ENCODE results near the gene IRF8.

The IRF8 gene

DNA sequence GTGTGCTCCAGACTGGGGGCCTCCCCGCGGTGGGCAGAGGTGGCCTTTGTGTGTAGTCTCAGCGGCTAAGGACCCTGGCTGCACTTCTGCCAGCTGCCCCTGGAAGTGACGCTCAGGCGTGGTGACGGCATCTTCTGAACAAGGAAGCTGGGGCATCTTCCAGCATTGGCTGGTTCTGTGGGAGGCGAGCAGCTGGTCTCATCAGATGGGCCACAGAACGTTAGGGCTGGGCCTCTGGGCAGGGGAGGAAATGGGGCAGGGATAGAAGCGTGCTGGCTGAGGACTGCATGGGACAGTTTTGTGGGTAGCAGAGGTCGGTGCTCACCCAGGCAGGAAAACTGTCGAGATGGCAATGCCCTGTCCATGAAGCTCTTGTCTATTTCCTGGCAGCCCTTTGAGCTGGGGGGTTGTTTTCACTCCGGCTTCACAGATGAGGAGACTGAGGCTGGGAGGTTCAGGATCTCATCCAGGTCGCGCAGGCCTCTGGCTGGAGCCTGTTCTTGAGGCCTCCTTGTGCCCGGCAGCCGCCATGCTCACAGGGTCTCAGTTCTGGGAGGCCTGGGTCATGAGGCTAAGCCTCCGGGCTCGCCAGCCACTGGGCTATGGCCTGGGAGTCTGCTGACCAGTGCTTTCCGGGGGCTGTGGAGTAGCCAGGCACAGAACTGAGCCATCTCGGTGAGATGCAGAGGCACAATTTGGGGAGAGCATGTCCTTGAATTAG is 16.3 kb downstream of the IRF8 start:
- no peak for DNase-seq

DNA sequence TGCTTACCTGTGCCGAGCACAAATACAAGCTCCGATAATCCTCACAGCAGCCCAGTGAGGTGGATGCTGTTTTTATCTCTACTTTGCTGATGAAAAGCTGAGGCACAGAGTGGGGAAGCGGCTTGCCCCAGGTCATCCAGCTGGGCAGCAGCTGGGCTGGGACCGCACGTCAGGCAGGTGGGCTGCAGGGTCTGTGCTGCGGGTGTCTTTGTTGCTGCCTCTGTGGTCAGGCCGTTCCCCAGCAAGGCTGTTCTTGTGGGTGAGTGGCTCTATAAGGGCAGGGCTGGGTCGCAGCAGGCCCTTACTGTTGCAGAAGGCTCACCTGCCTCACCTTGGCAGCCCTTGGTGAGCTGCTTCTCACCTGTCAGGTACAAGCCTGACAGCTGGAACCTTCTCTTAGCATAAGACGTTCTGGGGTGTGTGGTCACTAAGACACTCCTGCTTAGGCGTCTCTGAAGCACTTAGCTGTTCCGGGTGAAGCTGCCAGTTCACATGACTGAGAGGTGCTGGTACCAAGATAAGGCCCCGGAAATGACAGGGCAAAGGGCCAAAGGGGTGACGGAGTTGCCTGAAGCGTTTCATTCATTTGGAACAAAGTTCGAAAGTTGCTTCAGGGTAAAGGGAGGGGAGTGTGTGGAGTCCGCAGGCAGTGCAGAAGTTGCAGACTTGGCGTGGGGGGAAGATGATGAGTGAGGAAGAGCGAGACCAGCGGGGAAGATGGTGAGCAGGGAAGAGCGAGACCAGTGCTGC is 17.4 kb downstream of the IRF8 start:
- no peak for DNase-seq

DNA sequence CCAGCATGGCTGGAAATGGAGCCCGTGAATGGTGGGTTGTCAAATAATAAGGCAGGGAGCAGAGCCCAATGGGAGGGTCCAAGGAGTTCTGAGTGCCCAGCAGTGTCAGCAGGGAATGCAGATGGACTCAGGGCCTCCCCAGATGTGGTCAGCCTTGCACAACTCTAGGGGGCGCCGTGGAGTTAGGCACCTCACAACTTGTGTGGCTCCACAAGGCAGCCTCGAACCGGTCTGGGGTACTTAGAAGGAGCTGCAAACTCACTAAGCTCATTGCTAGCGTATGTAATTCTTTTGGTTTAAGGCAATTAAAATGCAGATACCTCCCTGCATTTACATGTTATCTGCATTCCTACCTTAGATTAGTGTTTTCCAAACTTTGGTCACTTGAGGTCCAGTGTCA is 18.1 kb downstream of the IRF8 start:
- no peak for DNase-seq

DNA sequence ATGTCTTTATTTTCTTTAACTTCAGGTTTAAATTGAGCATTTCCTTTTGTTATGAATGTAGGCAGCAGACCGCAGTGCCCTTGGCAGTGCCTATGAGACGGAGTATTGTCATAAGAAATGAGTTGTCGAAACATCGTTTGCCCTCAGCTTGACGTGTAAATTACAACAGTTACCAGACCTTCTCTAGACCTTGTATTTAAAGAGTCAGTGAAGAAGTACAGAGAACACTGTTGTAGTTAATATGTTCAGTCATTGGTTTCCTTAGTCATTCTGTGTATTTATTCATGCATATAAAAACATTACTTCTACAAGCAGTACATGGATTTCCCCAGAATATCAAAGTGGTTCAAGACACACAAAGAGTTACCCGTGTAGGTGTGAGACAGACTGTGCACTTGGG is 19.0 kb downstream of the IRF8 start:
- no peak for DNase-seq

DNA sequence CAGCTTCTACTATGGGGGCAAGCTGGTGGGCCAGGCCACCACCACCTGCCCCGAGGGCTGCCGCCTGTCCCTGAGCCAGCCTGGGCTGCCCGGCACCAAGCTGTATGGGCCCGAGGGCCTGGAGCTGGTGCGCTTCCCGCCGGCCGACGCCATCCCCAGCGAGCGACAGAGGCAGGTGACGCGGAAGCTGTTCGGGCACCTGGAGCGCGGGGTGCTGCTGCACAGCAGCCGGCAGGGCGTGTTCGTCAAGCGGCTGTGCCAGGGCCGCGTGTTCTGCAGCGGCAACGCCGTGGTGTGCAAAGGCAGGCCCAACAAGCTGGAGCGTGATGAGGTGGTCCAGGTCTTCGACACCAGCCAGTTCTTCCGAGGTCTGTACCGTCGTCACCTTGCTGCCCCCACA is 19.5 kb downstream of the IRF8 start:
- no peak for DNase-seq

DNA sequence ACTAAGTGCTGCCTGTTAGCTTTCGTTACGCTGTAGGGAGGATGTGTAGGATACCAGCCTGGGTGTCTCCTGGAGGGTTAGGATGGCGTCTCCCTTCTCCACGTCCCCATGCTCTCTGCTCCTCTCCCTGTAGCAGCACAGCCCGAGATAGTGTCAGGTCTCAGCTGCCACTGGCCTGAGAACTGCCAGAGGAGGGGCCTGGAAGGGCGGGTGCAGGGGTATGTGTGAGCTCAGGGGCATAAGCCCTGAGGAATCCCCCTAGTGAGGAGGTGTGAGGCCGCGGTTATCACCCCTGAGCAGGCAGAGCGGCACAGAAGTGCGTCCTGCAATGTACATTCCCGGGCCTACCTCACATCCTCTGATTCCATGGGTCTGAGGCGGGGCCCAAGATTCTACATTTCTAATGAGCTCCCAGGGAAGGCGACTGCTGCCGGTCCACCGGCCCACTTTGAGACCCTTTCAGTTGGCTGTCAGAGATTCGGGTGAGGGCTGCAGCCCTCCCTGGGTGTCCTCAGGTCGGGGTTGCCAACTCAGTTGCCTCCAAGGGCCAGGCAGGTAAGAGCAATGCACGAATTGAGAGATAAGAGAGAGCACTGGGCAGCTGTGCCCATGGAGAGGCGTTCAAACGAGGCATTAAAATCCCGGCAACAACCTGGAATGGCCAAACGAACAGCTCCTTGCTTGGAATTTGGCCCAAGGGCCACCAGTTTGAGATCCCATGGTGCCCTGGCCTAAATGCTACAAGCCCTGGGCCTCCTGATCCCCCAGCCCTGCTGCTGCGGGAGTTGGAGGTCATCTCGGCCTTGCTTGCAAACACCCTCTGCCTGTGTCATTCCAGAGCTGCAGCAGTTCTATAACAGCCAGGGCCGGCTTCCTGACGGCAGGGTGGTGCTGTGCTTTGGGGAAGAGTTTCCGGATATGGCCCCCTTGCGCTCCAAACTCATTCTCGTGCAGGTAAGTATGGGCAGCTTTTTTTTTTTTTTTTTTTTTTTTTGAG is 20.6 kb downstream of the IRF8 start:
- DNase-seq, result no peak

DNA sequence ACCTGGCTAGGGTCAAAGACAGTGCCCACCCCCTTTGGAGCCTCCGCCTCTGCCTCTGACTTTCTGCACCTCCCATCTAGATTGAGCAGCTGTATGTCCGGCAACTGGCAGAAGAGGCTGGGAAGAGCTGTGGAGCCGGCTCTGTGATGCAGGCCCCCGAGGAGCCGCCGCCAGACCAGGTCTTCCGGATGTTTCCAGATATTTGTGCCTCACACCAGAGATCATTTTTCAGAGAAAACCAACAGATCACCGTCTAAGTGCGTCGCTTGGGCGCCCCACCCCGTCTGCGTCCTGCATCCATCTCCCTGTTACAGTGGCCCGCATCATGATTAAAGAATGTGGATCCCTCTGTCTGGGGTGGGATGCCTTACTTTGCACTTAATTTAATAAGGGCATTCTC is 22.1 kb downstream of the IRF8 start:
- DNase-seq, result no peak

DNA sequence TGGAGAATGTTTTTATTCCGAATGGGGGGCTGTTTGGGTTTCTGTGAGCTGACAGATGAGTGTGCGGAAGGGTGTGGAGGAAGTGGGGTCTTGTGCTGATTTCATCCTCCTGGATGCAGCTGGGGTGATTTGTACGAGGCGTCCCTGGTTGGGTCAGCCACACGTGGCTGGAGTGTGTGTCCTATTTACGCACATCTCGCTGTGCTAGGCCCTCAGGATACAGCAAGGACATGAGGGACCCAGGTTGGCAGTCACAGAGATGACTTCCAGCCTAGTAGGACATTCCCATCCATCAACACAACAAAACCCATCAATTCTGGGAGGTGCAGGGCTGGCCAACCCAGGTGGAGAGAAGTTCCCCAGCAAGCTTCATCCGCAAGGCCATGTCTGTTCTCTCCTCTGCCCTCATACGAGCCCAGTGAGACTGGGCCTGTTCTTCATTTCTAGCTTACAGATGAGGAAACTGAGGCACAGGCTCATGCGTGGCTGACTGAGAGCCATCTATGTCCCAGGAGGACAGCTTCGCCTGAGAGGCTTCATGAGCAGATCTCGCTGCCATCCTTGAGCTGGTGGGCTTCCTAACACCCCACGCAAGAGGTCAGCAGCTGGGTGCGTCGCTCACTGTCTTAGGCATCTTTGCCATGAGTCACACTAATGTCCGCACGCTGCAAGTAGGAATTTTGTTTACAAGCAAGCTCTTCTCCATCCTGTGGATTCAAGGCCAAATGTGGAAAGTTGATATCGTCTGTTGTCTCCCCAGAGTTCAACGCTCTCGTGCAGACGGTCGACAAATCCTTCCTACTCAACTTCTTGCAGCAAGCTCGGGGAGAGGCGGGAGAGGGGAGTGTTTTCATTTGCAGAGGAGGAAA is 24.4 kb downstream of the IRF8 start:
- no peak for DNase-seq

DNA sequence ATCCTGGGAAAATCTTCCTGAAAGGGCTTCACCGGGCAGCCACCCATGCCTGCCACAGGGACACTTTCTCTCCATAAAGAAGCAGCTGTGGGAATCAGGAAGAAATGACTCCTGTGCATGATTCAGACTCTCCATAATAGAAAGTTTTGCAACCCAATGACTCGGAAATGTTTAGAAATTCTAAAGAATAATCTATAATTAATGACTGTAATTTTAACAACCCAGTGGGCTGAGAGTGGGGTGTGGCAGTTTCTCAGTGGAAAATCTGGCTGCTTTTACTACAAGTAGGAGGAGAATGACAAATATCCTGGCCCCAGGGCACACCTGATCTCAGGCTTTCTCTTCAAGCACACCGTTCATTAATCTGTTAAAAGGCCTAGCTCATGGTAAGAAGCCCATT is 25.7 kb downstream of the IRF8 start:
- DNase-seq, result peak; percentile 38

DNA sequence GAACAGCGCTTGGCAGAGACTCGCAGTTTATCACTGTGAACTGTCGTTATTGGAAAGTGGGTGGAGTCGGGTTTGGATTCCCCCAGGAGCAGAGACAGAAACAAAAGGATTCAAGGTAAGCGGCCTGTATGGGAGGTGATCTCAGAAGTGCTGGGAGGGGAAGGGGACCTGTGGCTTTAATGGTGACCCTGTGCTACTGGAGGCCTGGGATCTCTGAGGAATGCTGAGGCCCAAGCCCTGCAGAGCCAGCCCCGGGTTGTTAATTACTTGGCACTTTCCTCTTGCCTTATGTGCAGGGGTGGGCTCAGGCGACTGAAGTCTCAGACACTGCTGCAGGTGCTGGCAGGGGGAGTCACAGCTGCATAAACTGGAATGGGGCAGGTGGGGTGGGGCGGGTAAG is 27.4 kb downstream of the IRF8 start:
- DNase-seq, result no peak

DNA sequence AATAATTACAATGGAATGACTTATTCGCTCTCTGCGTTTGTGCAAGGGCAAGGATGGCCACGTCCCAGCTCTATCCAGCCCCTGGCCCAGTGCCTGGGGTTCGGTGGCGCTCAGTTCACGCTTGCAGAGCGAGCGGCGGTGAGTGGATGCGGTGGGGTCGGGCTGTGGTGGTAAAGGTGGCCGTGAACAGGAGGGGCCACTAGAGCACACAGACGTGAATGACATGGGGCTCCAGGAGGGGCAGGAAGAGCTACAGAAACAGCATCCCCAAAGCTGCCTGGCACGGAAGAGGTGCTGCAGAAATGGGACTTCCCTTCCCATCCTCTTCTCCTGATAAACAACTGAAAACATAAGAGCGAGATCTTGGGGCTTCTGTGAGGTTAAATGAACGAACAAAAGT is 28.4 kb downstream of the IRF8 start:
- DNase-seq, result no peak

DNA sequence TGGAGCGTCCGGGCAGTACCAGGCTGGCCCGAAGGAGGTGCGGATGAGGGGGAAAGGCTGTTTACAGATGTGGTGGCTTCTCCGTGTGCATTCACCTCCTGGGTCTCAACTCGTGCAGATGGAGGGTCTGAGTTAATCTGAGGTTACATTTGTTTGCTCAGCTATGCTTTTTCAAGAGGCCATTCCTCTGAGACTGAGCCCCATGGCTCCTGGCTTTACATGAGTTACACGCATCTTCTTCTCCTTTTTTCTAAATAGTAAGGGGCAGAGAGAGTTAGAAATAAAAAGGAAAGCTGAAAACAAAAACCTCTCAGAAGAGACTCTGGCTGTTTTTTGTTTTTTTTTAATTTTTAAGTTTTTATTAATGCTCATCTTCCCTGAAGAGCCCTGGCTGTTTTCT is 29.0 kb downstream of the IRF8 start:
- no peak for DNase-seq

DNA sequence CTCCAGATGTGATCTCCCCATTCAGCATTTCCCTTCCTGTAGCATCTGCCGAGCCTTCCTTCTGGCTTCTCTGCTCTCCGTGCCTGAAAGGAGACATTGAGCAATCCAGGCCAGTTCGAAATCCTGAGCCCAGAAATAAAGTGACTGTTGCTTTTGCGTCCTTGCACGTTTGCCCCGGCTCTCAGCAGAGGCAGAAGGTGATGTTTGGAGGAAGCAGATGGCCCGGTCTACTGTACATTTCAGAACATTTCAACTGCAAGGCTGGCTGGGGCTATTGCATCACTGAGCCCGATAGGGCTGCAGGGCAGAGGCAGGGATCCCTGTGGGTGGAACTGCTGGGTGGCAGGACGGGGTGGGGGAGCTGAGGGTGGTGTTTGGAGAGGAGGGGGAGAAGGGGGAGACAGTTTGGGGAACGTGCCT is 29.4 kb downstream of the IRF8 start:
- DNase-seq, result no peak

DNA sequence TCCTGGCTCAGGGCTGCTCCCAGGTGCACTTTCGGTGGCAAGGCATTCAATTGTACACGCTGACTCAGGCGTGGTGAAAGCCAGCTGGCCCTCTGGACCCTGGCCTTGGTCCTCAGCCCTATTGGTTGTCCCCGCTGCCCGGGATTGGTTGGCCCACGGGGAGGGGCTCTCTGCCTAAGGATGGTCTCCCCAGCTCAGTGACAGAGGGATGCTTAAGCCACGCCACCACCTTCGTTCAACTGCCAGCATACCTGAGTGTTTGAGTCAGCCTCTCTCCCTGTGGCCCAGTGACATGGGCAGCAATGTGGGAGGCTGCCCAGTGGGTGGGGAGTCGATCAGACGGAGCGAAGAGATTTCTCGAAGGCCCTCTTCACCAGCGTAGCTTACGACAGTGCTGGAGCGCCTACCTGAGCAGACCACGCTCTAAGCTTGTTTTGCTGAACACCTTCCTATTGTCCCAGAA is 30.3 kb downstream of the IRF8 start:
- no peak for DNase-seq

DNA sequence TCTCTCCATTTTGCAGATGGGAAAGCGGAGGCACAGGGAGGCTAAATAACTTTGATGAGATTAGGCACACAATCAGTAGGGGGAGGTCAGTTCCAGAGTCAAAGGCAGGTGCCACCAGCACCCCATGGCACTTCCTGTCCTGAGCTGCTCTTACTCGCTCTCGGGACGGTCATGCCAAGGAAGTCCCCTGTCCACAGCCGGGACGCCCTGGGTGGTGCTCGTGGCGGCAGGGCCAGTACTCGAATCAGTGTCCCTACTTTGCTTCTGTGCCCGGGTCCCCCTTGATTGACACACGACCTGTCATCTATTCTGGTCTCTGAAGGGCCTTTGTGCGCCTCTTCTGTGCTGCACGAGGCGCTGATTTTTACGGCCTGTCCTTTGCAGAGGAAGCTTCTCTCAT is 31.3 kb downstream of the IRF8 start:
- no peak for DNase-seq

DNA sequence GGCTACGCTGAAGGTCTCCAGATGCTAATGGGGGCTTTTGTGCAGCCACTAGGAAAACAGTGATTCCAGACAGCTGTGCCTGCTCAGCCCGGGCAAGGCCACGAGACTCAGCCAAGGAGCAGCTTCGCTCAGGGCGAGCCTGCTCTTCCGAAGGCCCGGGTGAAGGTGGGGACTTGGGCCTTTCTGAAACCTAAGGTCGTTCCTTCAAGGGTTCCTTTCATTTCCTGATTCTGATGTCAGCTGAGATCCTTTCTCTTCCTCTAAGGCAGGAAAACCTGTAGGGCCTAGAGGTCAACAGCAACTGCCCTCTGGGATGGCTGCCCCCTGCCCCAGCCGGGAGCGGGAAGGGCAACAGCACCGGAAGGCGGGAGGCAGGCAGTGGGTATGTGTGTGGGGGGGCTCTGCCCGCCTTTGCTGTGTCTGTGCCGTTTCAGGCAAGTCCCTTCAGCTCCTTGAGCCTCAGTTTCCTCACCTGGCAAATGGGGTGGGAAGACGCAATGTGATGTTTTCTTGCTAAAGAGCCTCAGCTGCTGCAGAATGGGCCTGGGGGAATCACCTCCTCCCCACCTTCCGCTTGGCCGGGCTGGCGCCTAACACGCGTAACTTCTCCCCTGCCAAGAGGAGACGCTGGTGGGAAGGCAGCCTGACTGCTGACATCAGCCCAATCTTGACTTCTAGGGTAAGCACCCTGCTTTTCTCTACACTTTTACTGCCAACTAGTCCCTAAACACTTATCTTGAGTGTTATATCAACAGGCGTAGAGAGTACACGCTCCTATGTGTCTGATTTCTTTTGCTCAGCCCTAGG is 32.8 kb downstream of the IRF8 start:
- DNase-seq, result no peak

DNA sequence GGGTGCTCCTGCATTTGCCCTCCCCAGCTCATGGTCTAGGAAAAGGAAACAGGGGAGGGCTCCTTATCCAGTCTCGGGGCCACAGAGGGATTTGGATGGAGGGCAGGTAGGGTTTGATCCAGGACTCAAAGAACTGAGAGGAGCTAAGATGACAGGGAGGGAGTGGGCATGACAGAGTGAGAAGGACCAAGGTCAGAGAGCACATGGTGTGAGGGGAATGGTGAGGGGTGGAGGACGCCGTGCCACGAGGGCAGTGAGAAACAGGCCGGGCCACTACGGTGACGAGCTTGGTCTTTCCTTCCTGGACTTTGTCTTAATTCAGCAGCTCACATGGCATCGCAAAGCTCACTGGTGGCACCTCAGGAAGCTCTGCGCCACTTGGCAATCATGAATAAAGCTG is 35.2 kb downstream of the IRF8 start:
- DNase-seq, result no peak

DNA sequence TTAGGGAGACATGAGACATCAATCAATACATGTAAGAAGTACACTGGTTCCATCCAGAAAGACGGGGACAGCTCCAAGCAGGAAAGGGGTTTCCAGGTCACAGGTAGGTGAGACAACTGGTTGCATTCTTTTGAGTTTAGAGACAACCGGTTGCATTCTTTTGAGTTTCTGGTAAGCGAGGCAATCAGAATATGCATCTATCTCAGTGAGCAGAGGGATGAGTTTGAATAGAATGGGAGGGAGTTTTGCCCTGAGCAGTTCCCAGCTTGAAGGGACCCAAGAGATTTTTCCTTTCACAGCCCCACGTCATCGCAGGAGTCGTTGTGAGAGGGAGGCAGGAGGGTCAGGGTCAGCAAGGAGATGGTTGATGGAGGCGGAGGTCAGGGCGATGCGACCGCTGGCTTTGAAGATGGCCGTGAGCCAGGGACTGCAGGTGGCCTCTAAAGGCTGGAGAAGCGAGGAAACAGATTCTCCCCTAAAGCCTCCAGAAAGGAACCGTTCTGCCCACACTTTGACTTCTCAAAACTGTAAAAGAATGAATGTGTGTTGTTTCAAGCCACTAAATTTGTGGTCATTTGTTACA is 36.5 kb downstream of the IRF8 start:
- DNase-seq, result no peak

DNA sequence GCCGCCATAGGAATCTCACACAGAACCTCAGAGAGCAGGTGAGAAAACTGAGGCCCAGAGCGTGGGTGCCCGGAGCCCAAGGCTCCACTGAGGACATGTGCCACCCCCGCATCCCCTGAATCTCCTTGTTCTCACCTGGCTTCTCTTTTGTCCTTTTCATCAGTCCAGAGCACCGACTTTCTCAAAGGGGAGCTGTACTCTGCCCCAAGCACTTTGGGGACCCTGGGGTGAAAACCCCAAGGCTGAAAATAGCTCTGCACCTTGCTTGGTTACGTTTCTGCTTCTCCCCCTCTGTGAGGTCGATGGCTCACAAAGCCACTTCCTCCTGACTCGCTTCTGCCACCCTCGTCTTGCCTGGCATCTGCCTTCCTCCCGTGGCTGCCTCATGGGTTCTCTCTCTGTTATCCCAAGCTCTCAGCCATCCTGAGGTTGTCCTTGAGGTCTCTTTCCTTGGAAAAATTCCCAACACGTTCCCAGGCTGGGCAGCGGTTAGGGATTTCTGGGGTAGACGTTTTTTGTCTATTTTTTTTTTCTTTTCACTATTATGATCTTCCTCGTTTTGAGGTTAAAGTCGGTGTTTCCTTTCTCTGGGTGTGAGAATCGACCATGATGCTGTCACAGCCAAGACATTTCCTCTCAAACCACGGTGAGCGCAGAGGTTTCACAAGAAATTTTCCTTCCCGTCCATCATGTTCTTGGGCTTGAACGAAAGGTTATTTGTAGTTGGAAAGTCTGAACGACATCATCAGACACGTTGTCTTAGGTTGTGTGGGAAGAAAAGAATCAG is 37.2 kb downstream of the IRF8 start:
- peak; percentile 78 for DNase-seq

DNA sequence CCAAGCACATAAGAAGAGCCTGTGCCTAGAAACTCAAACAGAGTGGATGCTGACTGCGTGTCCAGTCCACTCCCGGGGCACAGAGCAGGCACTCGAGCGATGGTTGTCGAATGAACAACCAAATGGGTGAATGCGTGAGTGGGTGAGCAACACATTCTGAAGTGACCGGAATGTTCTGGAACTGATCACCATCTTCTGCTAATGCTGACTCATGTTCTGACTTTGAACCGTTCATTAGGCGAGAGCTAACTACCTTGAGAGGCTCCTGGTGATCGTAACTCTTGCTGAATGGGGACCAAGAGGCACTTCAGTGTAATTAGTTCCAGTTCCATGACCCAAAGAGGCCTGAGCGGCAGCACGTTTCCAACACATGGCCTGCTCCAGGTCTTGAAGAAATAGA is 37.9 kb downstream of the IRF8 start:
- peak; percentile 30 for DNase-seq

Measured in stimulated activated naive CD4-positive, alpha-beta T cell treated with Interleukin-2 at 50 U/mL for 16 hours (primary cell).